HS-5 (cell line): ENCODE data around the gene SAMSN1.

Experiments used
- DNase-seq: peaks from one replicate; pipeline ENCODE4 v3.0.0-alpha.2; 2012; ENCODE audit warnings: low read depth

Gene SAMSN1

GRCh38 chr21:14484188-14485009 lies 61.7 kb downstream of the SAMSN1 start:
- no peak for DNase-seq

GRCh38 chr21:14483296-14483695 lies 62.8 kb downstream of the SAMSN1 start:
- DNase-seq: no peak

GRCh38 chr21:14482165-14482564 lies 64.0 kb downstream of the SAMSN1 start:
- DNase-seq: no peak

DNA sequence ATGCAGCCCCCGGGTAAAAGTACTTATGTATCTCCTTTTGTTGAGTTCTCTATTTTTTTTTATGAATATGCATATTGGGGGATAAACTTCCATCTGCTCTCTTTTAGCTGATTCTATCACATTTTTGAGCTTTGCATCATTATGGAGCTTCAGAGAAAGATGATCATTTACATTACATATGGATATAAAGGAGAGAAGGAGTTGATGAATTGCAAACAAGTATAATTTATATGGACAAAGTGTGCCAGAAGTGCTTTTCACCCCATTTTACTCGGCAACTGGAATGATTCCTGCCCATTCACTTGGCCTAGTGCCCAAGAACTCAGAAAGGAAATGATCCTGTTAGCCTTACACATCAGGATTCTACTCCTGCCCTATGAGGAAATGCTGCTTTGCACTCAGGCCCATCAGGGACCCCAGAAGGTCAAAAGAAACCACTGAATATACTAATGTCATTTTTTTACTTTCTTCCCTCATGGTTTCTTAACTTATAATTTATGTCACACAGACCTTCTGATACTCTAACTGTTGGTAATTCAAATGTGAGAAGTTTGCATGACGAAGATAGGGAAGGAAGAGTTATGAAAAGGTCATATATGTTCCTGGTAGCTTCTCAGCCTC lies 65.6 kb downstream of the SAMSN1 start:
- DNase-seq: no peak

DNA sequence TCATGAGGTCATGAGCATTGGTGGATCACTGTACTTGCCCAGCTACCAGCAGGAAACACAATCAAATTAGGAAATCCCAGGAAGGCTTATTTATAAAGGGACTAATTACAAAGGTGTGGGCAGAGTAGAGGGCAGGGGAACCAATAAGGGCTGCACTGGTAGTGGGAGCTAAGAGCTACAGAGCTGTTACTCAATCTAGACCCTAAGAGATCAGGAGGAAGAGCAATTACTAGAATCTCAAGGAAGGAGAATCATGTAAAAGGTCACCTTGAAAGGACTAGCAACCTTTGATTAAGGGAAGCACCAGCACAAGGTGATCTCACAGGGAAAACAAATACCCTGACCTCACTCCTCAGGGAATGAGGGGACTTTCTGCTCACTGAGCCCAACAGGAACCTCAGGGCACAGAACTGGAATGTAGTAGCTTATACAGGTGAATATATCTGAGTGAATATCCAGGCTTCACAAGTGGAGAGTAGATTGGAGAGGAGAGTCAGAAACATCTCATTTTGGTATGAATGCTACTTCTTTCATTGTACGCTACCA lies 66.8 kb downstream of the SAMSN1 start:
- DNase-seq: no peak

DNA sequence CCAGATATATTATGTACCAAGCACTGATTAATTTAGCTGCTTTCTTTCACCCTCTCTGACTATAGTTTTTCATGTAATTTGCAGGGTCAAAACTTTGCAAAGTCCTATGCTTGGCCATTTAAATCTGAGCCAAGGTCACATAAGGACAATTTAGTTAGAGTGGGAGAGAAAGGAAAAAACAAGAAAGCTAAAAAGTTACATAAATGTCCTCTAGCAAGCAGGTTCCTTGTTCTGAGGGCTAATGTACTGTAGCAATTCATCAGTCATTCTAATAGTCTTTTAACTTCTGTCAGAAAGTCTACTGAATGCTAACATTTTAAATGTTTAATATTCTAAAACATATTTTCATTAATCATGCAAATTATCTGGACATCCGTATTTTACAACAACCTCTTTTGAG lies 68.3 kb downstream of the SAMSN1 start:
- no peak for DNase-seq

DNA sequence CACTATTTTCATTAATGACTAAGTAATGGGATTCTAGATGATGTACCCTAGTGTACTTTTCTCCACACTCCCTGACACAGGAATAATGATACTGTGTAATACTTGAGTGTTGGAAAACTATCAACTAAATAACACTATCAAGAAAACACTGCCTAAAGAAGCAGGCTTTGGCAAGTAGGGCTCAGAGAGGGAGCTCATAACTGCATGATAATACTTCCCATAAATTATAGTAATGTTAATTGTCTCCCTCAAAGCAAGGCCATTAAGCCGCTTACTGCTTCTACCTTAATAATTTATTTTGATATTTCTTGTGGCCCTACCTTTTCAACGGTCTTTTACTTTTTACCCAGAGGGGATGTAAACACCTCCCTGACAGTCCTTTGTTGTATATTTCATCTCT lies 69.0 kb downstream of the SAMSN1 start:
- no peak for DNase-seq

DNA sequence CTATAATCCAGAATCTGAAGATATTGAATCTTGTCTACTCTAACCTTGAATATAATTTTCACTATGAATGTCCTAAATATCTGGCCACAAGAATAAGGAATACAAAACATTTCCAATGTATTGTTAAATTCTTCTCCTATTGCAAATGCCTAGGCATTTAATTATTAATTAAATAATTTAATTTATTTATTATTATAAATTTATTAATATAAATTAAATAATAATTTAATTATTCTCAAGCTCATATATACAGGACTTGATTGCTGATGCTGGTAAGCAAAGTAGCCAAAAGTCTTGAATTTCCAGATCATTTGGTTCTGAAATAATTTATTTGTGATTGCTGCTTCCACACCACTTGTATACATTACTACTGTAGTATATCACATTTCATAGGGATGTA lies 71.1 kb downstream of the SAMSN1 start:
- no peak for DNase-seq

GRCh38 chr21:14469641-14470040 lies 76.5 kb downstream of the SAMSN1 start:
- no peak for DNase-seq

DNA sequence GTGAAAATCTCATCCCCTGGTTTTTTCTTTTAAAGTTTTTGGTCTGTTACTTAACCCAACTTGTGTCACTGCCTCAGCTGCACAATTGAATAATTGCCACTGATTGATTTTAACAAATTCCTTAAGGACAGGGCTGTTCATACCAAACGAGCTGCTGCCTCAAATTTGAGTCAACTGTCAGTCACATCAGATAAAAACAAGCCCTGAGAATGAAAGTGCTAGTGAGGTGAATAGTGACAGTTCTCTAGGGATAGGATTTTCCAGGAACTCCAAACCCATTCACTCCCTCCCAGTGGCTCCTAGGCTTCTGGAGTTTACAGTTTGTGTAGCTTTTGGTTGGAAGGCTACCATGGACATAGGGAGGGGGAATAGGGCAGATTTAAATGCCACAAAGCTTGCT lies 79.4 kb downstream of the SAMSN1 start:
- no peak for DNase-seq

DNA sequence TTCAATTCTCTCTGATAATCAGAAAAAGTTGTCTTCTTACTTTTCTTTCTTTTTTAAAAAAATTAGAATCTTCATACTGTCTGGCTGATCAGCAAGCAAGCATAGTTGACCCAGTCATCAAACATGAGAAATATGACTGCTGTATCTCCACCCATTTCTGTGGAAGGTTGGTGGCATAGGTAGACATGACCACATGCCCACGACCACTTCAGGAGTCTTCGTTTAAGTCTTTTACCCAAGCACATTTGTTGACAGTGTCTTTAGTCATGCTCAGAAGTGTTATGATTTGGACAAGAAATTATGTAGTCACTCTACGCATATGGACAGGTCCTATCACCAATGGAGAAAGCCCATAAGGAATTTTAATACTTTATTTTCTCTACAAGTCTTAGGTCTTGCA lies 88.4 kb downstream of the SAMSN1 start:
- no peak for DNase-seq

DNA sequence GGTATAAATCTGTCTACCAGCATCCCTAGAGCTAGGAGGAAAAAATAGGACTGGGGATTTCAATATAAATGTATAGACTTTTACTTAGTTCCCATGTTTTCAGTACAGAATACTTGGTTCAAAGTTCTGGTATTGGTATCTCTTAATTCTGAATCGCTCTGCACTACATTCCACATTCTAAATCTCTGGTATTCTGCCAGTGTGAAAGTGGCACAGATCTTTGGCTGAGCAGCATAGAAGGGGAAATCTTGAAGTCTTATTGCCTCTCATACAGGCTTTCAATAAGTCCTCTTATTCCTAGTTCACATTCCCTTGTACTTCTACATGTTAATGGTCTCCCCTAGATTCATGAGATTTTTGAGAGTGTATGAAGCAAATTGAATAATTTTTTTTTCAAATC lies 89.2 kb downstream of the SAMSN1 start:
- DNase-seq: no peak

- no peak for DNase-seq
Observed at GRCh38 chr21:14454016-14455009, 91.8 kb downstream of the SAMSN1 start.

- no peak for DNase-seq
Observed at GRCh38 chr21:14453339-14454015, 92.6 kb downstream of the SAMSN1 start.

- DNase-seq: no peak
Observed at GRCh38 chr21:14452727-14453241, 93.3 kb downstream of the SAMSN1 start.

DNA sequence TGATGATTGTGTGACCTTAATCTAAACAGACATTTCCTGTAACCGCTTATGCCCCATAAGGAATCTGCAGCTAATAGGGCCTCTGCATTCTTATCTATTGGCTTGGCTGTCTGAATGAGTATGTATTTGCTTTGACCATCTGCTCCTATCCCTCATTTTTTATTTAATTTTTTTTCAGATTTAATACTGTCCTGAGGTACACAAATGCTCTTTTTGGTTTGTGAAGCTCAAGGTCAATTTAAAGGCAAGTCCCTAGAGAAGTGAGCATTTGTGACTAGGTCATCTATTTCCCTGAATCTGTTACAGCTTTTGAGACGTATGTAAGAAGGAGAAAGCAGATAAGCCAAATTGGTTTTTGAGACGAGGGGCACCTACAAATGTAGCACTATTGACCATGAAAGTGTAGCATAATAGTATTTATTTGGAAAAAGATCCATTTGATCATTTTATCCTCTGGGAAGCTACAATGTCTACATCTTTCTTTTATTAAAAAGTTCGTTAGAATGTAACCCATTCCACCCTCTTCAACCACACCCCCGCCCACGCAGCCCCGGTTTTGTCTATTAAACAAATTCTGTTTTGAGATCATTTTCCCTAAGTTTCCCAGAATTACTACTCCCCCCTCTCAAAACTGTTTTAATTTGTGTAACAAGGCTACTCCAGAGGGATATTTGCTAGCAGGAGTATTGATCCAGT lies 93.9 kb downstream of the SAMSN1 start:
- no peak for DNase-seq

DNA sequence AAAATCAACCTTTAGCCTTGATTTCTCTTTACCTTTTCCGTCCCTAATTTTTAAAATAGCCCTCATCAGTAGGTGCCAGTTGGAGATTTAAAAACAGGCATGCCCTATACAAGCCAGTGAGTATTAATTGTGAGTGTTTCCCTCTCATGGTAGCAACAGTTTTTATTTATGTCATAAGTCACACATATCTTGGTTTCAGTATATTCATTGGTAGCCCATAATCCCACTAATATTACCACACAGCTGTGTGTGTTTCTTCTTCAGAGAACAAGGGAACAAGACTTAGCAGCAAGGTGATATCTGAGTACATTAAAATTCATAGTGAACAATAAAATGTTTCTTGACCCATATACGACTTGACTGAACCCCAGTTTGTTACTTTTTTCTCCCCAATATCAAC lies 94.6 kb downstream of the SAMSN1 start:
- no peak for DNase-seq

DNA sequence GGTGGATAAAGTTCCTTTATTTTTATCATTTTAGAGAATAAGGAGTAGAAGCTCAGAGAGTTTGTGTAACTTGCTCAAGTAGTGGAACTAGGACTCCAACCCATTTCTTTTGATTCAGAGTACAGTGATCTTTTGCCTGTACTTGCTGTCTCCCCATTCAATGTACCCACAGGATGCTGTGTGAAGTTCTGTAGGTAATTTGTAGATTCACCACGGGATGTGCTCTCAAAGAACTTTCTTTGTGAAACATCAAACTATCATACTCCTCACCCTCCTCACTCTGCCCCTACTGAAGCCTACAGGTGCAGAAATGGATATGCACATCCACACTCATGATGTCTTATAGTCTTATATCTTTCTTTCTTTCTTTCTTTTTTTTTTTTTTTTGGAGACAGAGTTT lies 97.3 kb downstream of the SAMSN1 start:
- no peak for DNase-seq

GRCh38 chr21:14438211-14438610 lies 107.9 kb downstream of the SAMSN1 start:
- no peak for DNase-seq

DNA sequence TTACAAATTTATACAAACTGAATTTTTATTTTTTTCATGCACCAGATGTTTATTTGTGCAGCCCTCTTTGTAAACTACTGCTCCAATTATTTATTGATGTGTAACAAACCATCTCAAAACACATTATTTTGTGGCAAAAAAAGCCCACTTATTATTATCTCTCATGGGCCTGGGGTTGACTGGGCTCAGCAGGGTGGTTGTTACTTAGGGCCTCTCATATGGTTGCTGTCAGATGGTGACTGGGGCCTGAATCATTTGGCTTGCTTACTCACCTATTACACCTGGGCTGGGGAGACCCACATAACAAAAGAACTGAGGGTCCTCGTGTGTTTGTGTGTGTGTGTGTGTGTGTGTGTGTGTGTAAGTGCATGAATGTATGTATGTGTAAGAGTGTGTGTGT lies 110.7 kb downstream of the SAMSN1 start:
- DNase-seq: no peak
